H1 (cell line): Measurements from ENCODE around the gene UBR1. TPM values are rescaled to one million over a fixed set of nuclear protein-coding genes. Genes with fewer than 3 reads are reported as not detected.

ENCODE experiments used
- CTCF ChIA-PET: fragments of 300-600 bp; sonication (Branson Sonifier 250); formaldehyde crosslinking; loops from one replicate; lab custom pipeline; 2021; ENCODE audit not compliant: partially characterized antibody; lab: Charles Lee
- POLR2A ChIA-PET: fragments of 300-600 bp; sonication (Branson Sonifier 250); formaldehyde crosslinking; loops from one replicate; lab custom pipeline; 2021; ENCODE audit warnings: inconsistent platforms; ENCODE audit not compliant: partially characterized antibody; lab: Charles Lee
- DNase-seq, 2 experiments: peaks; one replicate each; pipeline versions ENCODE4 v3.0.0 to v3.0.0-alpha.2; 2010 to 2022; ENCODE audit warnings: low spot score in 2 of 2, low read depth in 1 of 2, mixed read lengths in 1 of 2
- FAIRE-seq: peaks from 2 replicates; lab custom pipeline; 2011; peaks lifted over from hg19 to GRCh38; lab: Jason Lieb, UNC
- H2AFZ ChIP-seq: 2 replicates; pipeline ENCODE4 v1.8.1; 2012; ENCODE audit warnings: low read length, inconsistent platforms
- H2AK5ac ChIP-seq: 2 replicates; pipeline ENCODE4 v1.6.1; 2013; ENCODE audit warnings: low read depth, low read length
- H2BK120ac ChIP-seq: replicated peaks from 2 replicates; pipeline ENCODE3; 2013; ENCODE audit warnings: low read depth, low read length, inconsistent platforms
- H2BK12ac ChIP-seq: 2 replicates; pipeline ENCODE4 v1.6.1; 2013; ENCODE audit warnings: low read depth, low read length
- H2BK15ac ChIP-seq: 2 replicates; pipeline ENCODE4 v1.6.1; 2013; ENCODE audit warnings: low read length
- H2BK20ac ChIP-seq: 2 replicates; pipeline ENCODE4 v1.6.1; 2013; ENCODE audit warnings: low read length
- H2BK5ac ChIP-seq: 2 replicates; pipeline ENCODE4 v1.6.1; 2013; ENCODE audit warnings: low read depth, low read length
- H3K14ac ChIP-seq: 2 replicates; pipeline ENCODE4 v1.6.1; 2013; ENCODE audit warnings: inconsistent platforms; ENCODE audit not compliant: insufficient read length
- H3K18ac ChIP-seq: 2 replicates; pipeline ENCODE4 v1.6.1; 2013; ENCODE audit warnings: low read length; ENCODE audit errors: extremely low read depth
- H3K23ac ChIP-seq: 2 replicates; pipeline ENCODE4 v1.6.1; 2013; ENCODE audit warnings: inconsistent platforms; ENCODE audit not compliant: insufficient read length
- H3K23me2 ChIP-seq: 2 replicates; pipeline ENCODE4 v1.6.1; 2013; ENCODE audit warnings: low read depth, low read length
- H3K27ac ChIP-seq: 2 replicates; pipeline ENCODE4 v1.6.1; 2011; ENCODE audit warnings: low read depth, low read length, inconsistent platforms
- H3K27me3 ChIP-seq, 4 experiments: replicated peaks in 1 of 4; 1 replicate in 1 of 4; 2 replicates in 3 of 4; pipeline versions ENCODE4 v1.6.1 to v1.8.1; 2011 to 2013; ENCODE audit warnings: low read length in 3 of 4, mild to moderate bottlenecking in 3 of 4, inconsistent platforms in 2 of 4, mixed read lengths in 2 of 4, moderate library complexity in 1 of 4; ENCODE audit not compliant: control insufficient read depth in 3 of 4, insufficient read depth in 3 of 4; ENCODE audit errors: extremely low read depth in 1 of 4
- H3K36me3 ChIP-seq, 4 experiments: 2 replicates each; pipeline versions ENCODE4 v1.6.1 to v1.8.1; 2011 to 2013; ENCODE audit warnings: mild to moderate bottlenecking in 4 of 4, low read length in 3 of 4, moderate library complexity in 2 of 4, control low read depth in 1 of 4, inconsistent platforms in 1 of 4; ENCODE audit not compliant: insufficient read depth in 4 of 4, control insufficient read depth in 2 of 4
- H3K4ac ChIP-seq: replicated peaks from 2 replicates; pipeline ENCODE3; 2013; ENCODE audit warnings: low read length, low read depth, mixed read lengths, inconsistent platforms; ENCODE audit not compliant: insufficient read length
- H3K4me1 ChIP-seq, 4 experiments: replicated peaks in 1 of 4; 1 replicate in 1 of 4; 2 replicates in 3 of 4; pipeline versions ENCODE4 v1.6.1 to v1.8.1; 2011 to 2013; ENCODE audit warnings: low read length in 3 of 4, inconsistent platforms in 2 of 4, mixed read lengths in 1 of 4; ENCODE audit not compliant: insufficient read depth in 4 of 4, control insufficient read depth in 3 of 4
- H3K4me2 ChIP-seq, 2 experiments: 2 replicates each; pipeline versions ENCODE4 v1.6.1 to v1.8.1; 2011 to 2013; ENCODE audit warnings: low read depth in 2 of 2, low read length in 2 of 2, control low read depth in 1 of 2, inconsistent platforms in 1 of 2, mild to moderate bottlenecking in 1 of 2; ENCODE audit not compliant: insufficient read depth in 1 of 2
- H3K4me3 ChIP-seq, 4 experiments: fragments of 200-600, 300-600 bp in 1 of 4; sonication (generic), shearing (Covaris generic), sonication (Bioruptor Twin) in 1 of 4; 2 replicates each; pipeline versions ENCODE4 v1.5.1 to v1.8.1; 2011 to 2016; ENCODE audit warnings: low read length in 4 of 4, low read depth in 3 of 4, control low read depth in 2 of 4, inconsistent platforms in 2 of 4, mild to moderate bottlenecking in 2 of 4, mixed read lengths in 1 of 4, moderate library complexity in 1 of 4; ENCODE audit not compliant: insufficient read depth in 2 of 4; ENCODE audit errors: extremely low read depth in 1 of 4
- H3K56ac ChIP-seq: replicated peaks from 2 replicates; pipeline ENCODE3; 2013; ENCODE audit warnings: low read depth, mild to moderate bottlenecking, mixed read lengths, low read length, inconsistent platforms; ENCODE audit not compliant: insufficient read length
- H3K79me1 ChIP-seq: 2 replicates; pipeline ENCODE4 v1.6.1; 2013; ENCODE audit warnings: low read depth, low read length, control low read depth
- H3K79me2 ChIP-seq, 2 experiments: 2 replicates each; pipeline versions ENCODE4 v1.6.1 to v1.8.1; 2012 to 2013; ENCODE audit warnings: low read length in 2 of 2, mild to moderate bottlenecking in 2 of 2, inconsistent platforms in 1 of 2; ENCODE audit not compliant: insufficient read depth in 2 of 2, control insufficient read depth in 1 of 2
- H3K9ac ChIP-seq, 4 experiments: replicated peaks in 1 of 4; 1 replicate in 1 of 4; 2 replicates in 3 of 4; pipeline versions ENCODE4 v1.6.1 to v1.8.1; 2011 to 2013; ENCODE audit warnings: low read depth in 3 of 4, low read length in 3 of 4, control low read depth in 2 of 4, mild to moderate bottlenecking in 2 of 4, moderate library complexity in 2 of 4, inconsistent platforms in 1 of 4; ENCODE audit errors: extremely low read depth in 1 of 4
- H3K9me3 ChIP-seq, 2 experiments: 2 replicates each; pipeline versions ENCODE4 v1.6.1 to v1.8.1; 2012 to 2013; ENCODE audit warnings: mild to moderate bottlenecking in 2 of 2, moderate library complexity in 2 of 2, control low read depth in 1 of 2, inconsistent platforms in 1 of 2, low read depth in 1 of 2, low read length in 1 of 2, mixed read lengths in 1 of 2; ENCODE audit not compliant: insufficient read depth in 2 of 2
- H4K20me1 ChIP-seq, 2 experiments: replicated peaks in 1 of 2; 2 replicates each; pipeline versions ENCODE3 to v1.8.1; 2011 to 2013; ENCODE audit warnings: inconsistent platforms in 2 of 2, low read length in 2 of 2, mild to moderate bottlenecking in 1 of 2; ENCODE audit not compliant: insufficient read depth in 2 of 2, control insufficient read depth in 1 of 2
- H4K5ac ChIP-seq: 2 replicates; pipeline ENCODE4 v1.6.1; 2013; ENCODE audit warnings: low read length, low read depth, mixed read lengths, inconsistent platforms; ENCODE audit not compliant: insufficient read length
- H4K8ac ChIP-seq: 2 replicates; pipeline ENCODE4 v1.8.0; 2013; ENCODE audit warnings: mild to moderate bottlenecking, moderate library complexity, low read length, inconsistent platforms; ENCODE audit not compliant: insufficient read depth; ENCODE audit errors: extremely low read depth
- H4K91ac ChIP-seq: replicated peaks from 2 replicates; pipeline ENCODE3; 2013; ENCODE audit warnings: low read length, mixed read lengths, inconsistent platforms; ENCODE audit not compliant: insufficient read length
- ATF3 ChIP-seq: IDR thresholded peaks from 2 replicates; pipeline ENCODE4 v1.6.1; 2011; ENCODE audit warnings: low read depth, mild to moderate bottlenecking, low read length; ENCODE audit not compliant: insufficient read depth
- KDM1A ChIP-seq: fragments of 200-600, 300-600 bp; sonication (generic); IDR thresholded peaks from 2 replicates; pipeline ENCODE4 v1.7.1; 2016; ENCODE audit warnings: mild to moderate bottlenecking, low read length, borderline replicate concordance
- KDM4A ChIP-seq: IDR thresholded peaks from one replicate; pipeline ENCODE4 v1.7.1; 2012; ENCODE audit warnings: low read depth, mild to moderate bottlenecking, moderate library complexity, low read length, inconsistent platforms; ENCODE audit not compliant: severe bottlenecking
- RXRA ChIP-seq: IDR thresholded peaks from 2 replicates; pipeline ENCODE4 v1.6.1; 2011; ENCODE audit warnings: low read depth, mild to moderate bottlenecking, low read length, moderate library complexity; ENCODE audit not compliant: insufficient read depth
- TAF1 ChIP-seq: IDR thresholded peaks from 2 replicates; pipeline ENCODE4 v1.6.1; 2011; ENCODE audit warnings: mild to moderate bottlenecking, low read depth, low read length
- TAF7 ChIP-seq: optimal IDR thresholded peaks from 2 replicates; pipeline ENCODE3; 2011; ENCODE audit warnings: low read depth, mild to moderate bottlenecking, inconsistent platforms, low read length, moderate library complexity, borderline replicate concordance
- WGBS, 2 experiments: shearing (Covaris generic) in 1 of 2; methylation state at CpG; one replicate each; pipeline versions ENCODE4 v1.1.6 to v1.1.7; 2013 to 2015; ENCODE audit warnings: low lambda C conversion rate in 2 of 2, mixed read lengths in 2 of 2, inconsistent platforms in 1 of 2, low coverage in 1 of 2, missing lambda C conversion rate in 1 of 2; ENCODE audit not compliant: insufficient replicate concordance in 2 of 2, insufficient coverage in 1 of 2, insufficient read length in 1 of 2; ENCODE audit errors: extremely low coverage in 1 of 2, missing lambda C conversion rate in 1 of 2; 5-methylcytosine and 5-hydroxymethylcytosine counted together
- polyA plus RNA-seq, 7 experiments: library from polyadenylated mRNA; depleted of rRNA in 3 of 7; stranded (reverse) in 5 of 7; unstranded in 2 of 7; fragments of >200 nt in 5 of 7; fragments of 200-250 nt in 2 of 7; gene quantifications; 1 replicate in 5 of 7; 2 replicates in 1 of 7; 4 replicates in 1 of 7; pipeline versions ENCODE4 v1.2.1 to v1.2.3, GENCODE V29; 2011 to 2013; ENCODE audit warnings: missing spikeins in 2 of 7, mixed read lengths in 2 of 7
- total RNA-seq: library from RNA; stranded (reverse); fragmentation: NEBNext Ultra II Directional; extraction: Animal tissue kit (Norgen Biotek cat#: 25700); gene quantifications from 2 replicates; pipeline ENCODE4 v1.2.1, GENCODE V29; 2021

Gene UBR1
- total and polyA plus RNA-seq, 2 of the 8 experiments (the other 6 are each of a cell fraction or from before 2014, with no cell fraction given), result 3.7 to 18.7 TPM

GRCh38 chr15:42915654-42916315, 190.1 kb downstream of the UBR1 start:
- Histone ChIP-seq H3K18ac (no peak overlapping the region), H3K9ac (no peak overlapping the region), H3K27ac (no peak overlapping the region), H2BK12ac (no peak overlapping the region), H3K4me2 (no peak overlapping the region), H3K27me3 (no peaks in the 10 kb centered on the region), H2AFZ (no peak overlapping the region), H4K91ac (no peak overlapping the region), H2BK20ac (no peak overlapping the region), H2AK5ac (no peak overlapping the region), H3K79me1 (no peaks in the 10 kb centered on the region), H2BK15ac (no peak overlapping the region), H3K56ac (no peak overlapping the region), H3K36me3 (no peaks in the 10 kb centered on the region), H3K4me1 (peaks cover 0 to 2% (median 0%) of the 10 kb centered on the region in 4 experiments; a peak in 1 of 7 replicates), H3K23ac (no peak overlapping the region), H2BK5ac (no peak overlapping the region), H3K79me2 (peaks cover 0 to 61% of the 10 kb centered on the region in 2 experiments; a peak in 2 of 4 replicates), H4K8ac (no peak overlapping the region), H3K9me3 (no peaks in the 10 kb centered on the region), H3K14ac (no peak overlapping the region), H4K5ac (no peak overlapping the region), H4K20me1 (peaks cover 0 to 5% of the 10 kb centered on the region in 2 experiments), H2BK120ac (no peak overlapping the region), H3K23me2 (peaks cover 5% of the 10 kb centered on the region; the same call in 1 of the 2 replicates), H3K4me3 (no peak overlapping the region), H3K4ac (no peak overlapping the region)
- ChIA-PET CTCF (interaction anchor here (0.7 kb wide), 1 partner anchor 121 kb away, joined by 3 read pairs; no protein-coding TSS in a partner anchor), POLR2A (no interaction called here)
- WGBS, 2 experiments, result 94% methylated on average over 3 of the region's 3 CpGs; no CpG with 5 or more reads in 1 of the 2 experiments
- FAIRE-seq, result no peak
- no peak for DNase-seq
- TF ChIP-seq TAF1 (no peak), KDM1A (peak; percentile 16; the same call in 1 of the 2 replicates), RXRA (no peak), TAF7 (no peak), KDM4A (no peak), ATF3 (no peak)
